ENCODE data around the gene AKT3.

GRCh38 chr1:243712941-243713340 is 137.1 kb downstream of the AKT3 start:
- TF ChIP-seq CTCF (IDR thresholded peaks at IDR 0.05 in 4 of 5, conservative IDR thresholded peaks at IDR 0.05 in 1 of 5) (peak in 1 of 5 experiments; percentile 33), POLR2A (IDR thresholded peaks at IDR 0.05) (no peak)

Measured in gastrocnemius medialis (tissue), 4 donors.